ENCODE measurements around the gene PRKD1.

GRCh38 chr14:29757188-29757680, 170.4 kb downstream of the PRKD1 start:
- no peak for TF ChIP-seq CTCF (IDR thresholded peaks at IDR 0.05)
- TF ChIP-seq POLR2AphosphoS5 (IDR thresholded peaks at IDR 0.05), result no peak
- no peak for TF ChIP-seq EP300 (IDR thresholded peaks at IDR 0.05; ENCODE audit: low read depth)
